K562 (cell line): Measurements from ENCODE around the gene SETD4. TPM values are rescaled to one million over a fixed set of nuclear protein-coding genes. Genes with fewer than 3 reads are reported as not detected.

ENCODE experiments used
- CAMTA2 ChIP-seq: fragments of 250-450 bp; sonication (Bioruptor Pico); conservative IDR thresholded peaks from 2 replicates; pipeline ENCODE4 v1.5.1; 2022
- CBX2 ChIP-seq: fragments of 200-600 bp; sonication (generic); IDR thresholded peaks from one replicate; pipeline ENCODE4 v1.6.1; 2012; ENCODE audit warnings: mild to moderate bottlenecking, low read length, inconsistent platforms; ENCODE audit not compliant: insufficient read depth, poor library complexity, severe bottlenecking
- CREB3L1 ChIP-seq: fragments of 450-650 bp; IDR thresholded peaks from 2 replicates; pipeline ENCODE4 v1.6.1; 2014; ENCODE audit warnings: low read depth, mild to moderate bottlenecking, moderate library complexity, borderline replicate concordance
- CREM ChIP-seq: IDR thresholded peaks from 2 replicates; pipeline ENCODE4 v1.6.1; 2014; ENCODE audit warnings: antibody characterized with exemption, low read depth
- ETV1 ChIP-seq: fragments of 450-650 bp; conservative IDR thresholded peaks from 2 replicates; pipeline ENCODE4 v1.6.1; 2016; ENCODE audit warnings: missing genetic modification characterization, control low read depth, low read depth, missing compliant biosample characterization
- HCFC1 ChIP-seq: IDR thresholded peaks from 2 replicates; pipeline ENCODE4 v1.6.1; 2012; ENCODE audit warnings: low read depth, low read length, improper control_type of control experiment
- L3MBTL2 ChIP-seq: fragments of 450-650 bp; IDR thresholded peaks from 2 replicates; pipeline ENCODE4 v1.6.1; 2016; ENCODE audit warnings: mild to moderate bottlenecking, moderate library complexity
- MGA ChIP-seq: fragments of 450-650 bp; IDR thresholded peaks from 2 replicates; pipeline ENCODE4 v1.6.1; 2016; ENCODE audit warnings: mild to moderate bottlenecking, moderate library complexity
- SP2 ChIP-seq: IDR thresholded peaks from 2 replicates; pipeline ENCODE4 v1.6.1; 2011; ENCODE audit warnings: mild to moderate bottlenecking, low read depth, low read length, moderate library complexity; ENCODE audit not compliant: poor library complexity, severe bottlenecking; ENCODE audit errors: extremely low read depth
- U2AF2 ChIP-seq: fragments of 200-400 bp; formaldehyde crosslinking; optimal IDR thresholded peaks from 2 replicates; pipeline ENCODE3; 2017; ENCODE audit warnings: low read depth, mild to moderate bottlenecking, low read length
- ZNF253 ChIP-seq: fragments of 250-450 bp; sonication (Bioruptor Pico); conservative IDR thresholded peaks from 2 replicates; pipeline ENCODE4 v1.6.1; 2021; ENCODE audit warnings: mild to moderate bottlenecking
- polyA plus RNA-seq, 8 experiments: library from polyadenylated mRNA; depleted of rRNA in 4 of 8; stranded (reverse) in 5 of 8; unstranded in 3 of 8; fragments of >200 nt; fragmentation: Nextera tagmentation in 2 of 8; fragmentation: Illumina TruSeq in 1 of 8; extraction: Ambion mirVana in 2 of 8; extraction: Trizol in 1 of 8; gene quantifications; 2 replicates each; pipeline versions ENCODE4 v1.2.1 to v1.2.3, GENCODE V29; 2011 to 2014; ENCODE audit warnings: inconsistent platforms in 1 of 8, missing spikeins in 1 of 8
- total RNA-seq, 7 experiments: library from RNA; depleted of rRNA in 6 of 7; stranded (reverse); fragments of >200 nt in 6 of 7; fragmentation: Illumina TruSeq in 2 of 7; extraction: Trizol in 2 of 7; gene quantifications; 2 replicates each; pipeline versions ENCODE4 v1.2.1 to v1.2.3, GENCODE V29; 2011 to 2021; ENCODE audit warnings: low replicate concordance in 1 of 7
- TF ChIP-seq, protein P1 (sequence below): sonication (generic); formaldehyde crosslinking; IDR thresholded peaks from 2 replicates; pipeline ENCODE4 v1.8.0; 2022; ENCODE audit warnings: missing genetic modification reagents, mild to moderate bottlenecking, moderate library complexity, borderline replicate concordance

The SETD4 gene
- total and polyA plus RNA-seq, 9 of the 15 experiments (the other 6 are each of a cell fraction or from before 2014, with no cell fraction given) = 16.1 to 51.3 (median 25.7) TPM

DNA sequence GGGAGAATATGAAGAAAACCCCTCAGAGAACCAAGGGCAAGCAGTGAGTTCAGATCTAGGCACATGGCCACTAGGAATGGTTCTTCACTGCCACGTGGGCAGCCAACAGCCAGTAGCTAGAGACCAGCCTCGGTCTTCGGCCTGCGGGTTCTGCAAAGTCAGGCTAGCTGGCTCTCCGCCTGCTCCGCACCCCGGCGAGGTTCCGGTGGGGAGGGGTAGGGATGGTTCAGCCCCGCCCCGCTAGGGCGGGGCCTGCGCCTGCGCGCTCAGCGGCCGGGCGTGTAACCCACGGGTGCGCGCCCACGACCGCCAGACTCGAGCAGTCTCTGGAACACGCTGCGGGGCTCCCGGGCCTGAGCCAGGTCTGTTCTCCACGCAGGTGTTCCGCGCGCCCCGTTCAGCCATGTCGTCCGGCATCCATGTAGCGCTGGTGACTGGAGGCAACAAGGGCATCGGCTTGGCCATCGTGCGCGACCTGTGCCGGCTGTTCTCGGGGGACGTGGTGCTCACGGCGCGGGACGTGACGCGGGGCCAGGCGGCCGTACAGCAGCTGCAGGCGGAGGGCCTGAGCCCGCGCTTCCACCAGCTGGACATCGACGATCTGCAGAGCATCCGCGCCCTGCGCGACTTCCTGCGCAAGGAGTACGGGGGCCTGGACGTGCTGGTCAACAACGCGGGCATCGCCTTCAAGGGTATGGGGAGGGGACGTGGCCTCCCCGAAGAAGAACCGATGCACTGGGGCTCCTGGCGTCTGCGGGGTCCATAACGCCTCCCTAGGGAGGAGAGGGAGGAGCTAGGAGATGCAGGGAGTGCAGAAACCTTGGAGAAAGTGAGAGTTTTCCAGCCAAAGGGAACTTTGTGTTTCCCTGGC is 9.6 kb upstream of the SETD4 start, which contains the start of gene CBR1 (continued):
- no peak for TF ChIP-seq U2AF2
- peak; percentile 69 for TF ChIP-seq ETV1
- TF ChIP-seq ZNF253 (CRISPR knock-in tag) = no peak
- peak; percentile 30; the same call in 1 of the 2 replicates for TF ChIP-seq CREM
- TF ChIP-seq CBX2 = no peak
- no peak for TF ChIP-seq SP2
- TF ChIP-seq, protein P1, sequence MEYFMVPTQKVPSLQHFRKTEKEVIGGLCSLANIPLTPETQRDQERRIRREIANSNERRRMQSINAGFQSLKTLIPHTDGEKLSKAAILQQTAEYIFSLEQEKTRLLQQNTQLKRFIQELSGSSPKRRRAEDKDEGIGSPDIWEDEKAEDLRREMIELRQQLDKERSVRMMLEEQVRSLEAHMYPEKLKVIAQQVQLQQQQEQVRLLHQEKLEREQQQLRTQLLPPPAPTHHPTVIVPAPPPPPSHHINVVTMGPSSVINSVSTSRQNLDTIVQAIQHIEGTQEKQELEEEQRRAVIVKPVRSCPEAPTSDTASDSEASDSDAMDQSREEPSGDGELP = peak; percentile 74; the same call in 1 of the 2 replicates
- TF ChIP-seq L3MBTL2 = peak; percentile 90
- no peak for TF ChIP-seq HCFC1
- no peak for TF ChIP-seq CAMTA2 (CRISPR knock-in tag)
- no peak; the same call in 1 of the 2 replicates for TF ChIP-seq CREB3L1
- peak; percentile 79 for TF ChIP-seq MGA
